ENCODE data around the gene TBC1D22B.

DNA sequence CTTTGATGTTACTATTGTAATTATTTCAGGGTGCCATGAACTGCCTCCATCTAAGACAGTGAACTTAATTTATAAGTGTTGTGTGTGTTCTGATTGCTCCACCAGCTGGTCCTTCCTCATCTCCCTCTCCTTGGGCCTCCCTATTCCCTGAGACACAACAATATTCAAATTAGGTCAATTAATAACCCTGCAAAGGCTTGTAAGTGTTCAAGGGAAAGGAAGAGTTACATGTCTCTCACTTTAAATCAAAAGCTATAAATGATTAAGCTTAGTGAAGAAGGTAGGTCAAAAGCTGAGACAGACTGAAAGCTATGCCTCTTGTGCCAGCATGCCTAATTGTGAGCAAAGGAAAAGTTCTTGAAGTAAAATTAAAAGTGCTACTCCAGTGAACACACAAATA is 35.9 kb downstream of the TBC1D22B start:
- TF ChIP-seq, protein P1, sequence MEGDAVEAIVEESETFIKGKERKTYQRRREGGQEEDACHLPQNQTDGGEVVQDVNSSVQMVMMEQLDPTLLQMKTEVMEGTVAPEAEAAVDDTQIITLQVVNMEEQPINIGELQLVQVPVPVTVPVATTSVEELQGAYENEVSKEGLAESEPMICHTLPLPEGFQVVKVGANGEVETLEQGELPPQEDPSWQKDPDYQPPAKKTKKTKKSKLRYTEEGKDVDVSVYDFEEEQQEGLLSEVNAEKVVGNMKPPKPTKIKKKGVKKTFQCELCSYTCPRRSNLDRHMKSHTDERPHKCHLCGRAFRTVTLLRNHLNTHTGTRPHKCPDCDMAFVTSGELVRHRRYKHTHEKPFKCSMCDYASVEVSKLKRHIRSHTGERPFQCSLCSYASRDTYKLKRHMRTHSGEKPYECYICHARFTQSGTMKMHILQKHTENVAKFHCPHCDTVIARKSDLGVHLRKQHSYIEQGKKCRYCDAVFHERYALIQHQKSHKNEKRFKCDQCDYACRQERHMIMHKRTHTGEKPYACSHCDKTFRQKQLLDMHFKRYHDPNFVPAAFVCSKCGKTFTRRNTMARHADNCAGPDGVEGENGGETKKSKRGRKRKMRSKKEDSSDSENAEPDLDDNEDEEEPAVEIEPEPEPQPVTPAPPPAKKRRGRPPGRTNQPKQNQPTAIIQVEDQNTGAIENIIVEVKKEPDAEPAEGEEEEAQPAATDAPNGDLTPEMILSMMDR (IDR thresholded peaks at IDR 0.05): no peak
- TF ChIP-seq POLR2A (IDR thresholded peaks at IDR 0.05) (no peak), POLR2AphosphoS5 (IDR thresholded peaks at IDR 0.05; ENCODE audit: insufficient read depth in 1 of 2, low read depth in 1 of 2) (no peak)
